Measurements from ENCODE around the gene MAPKAP1.

DNA sequence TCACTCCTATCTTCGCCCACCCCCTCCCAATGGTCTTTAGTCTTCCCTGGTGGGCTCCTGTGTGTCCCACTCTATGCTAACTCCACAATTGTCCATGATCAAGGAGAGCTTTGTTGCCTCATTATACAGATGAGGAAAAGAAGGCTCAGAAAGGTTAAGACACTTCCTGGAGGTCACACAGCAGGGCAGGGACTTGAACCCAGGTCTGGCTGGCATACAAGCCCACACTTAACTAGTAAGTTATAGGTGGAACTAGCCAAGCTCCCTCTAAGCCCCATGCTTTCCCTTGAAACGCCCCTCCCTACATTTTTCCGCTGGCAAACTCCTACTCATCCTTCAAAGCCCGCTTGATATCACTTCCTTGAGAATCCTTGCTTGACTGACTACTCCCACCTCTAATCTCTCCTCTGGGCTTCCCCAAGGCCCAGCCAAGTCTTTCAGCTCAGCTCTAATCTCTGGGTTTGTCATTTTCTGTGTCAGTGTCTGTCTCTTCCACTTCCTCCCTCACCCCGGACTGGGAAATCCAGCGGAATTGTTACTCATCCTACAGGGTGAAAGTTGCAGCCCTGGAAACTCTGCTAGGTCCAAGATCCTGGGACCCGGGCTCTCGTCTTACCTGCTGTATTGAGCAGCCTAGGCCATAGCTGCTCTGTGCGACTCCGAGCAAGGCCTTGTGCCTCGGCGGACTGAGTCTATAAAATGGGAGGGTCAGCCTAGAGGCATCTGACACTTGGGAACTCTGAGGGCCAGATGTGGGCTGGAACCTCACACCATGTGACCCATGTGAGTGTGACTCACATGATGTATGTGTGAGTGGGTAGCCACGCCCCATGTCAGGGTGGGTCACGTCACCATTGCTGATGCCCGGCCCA, 300.8 kb downstream of the MAPKAP1 start:
- TF ChIP-seq EZH2 (IDR thresholded peaks at IDR 0.05) (no peak), POLR2AphosphoS5 (IDR thresholded peaks at IDR 0.05; ENCODE audit: borderline replicate concordance, low read depth, low read length) (no peak), FOXP2 (optimal IDR thresholded peaks at IDR 0.05; ENCODE audit: control extremely low read depth, extremely low read length, insufficient read depth) (no peak)
